Vagina (tissue), 2 donors: ENCODE measurements around the gene DBNDD2. TPM values are rescaled to one million over a fixed set of nuclear protein-coding genes. Genes with fewer than 3 reads are reported as not detected.

Source experiments
- DNase-seq, 2 donors: peaks; one replicate each; pipeline ENCODE4 v3.0.0-alpha.2; 2017; ENCODE audit errors: extremely low spot score in 2 of 2
- H3K27ac ChIP-seq: fragments of 200-600 bp; sonication (generic); one replicate; pipeline ENCODE4 v1.5.1; 2019
- H3K27me3 ChIP-seq: fragments of 200-600 bp; sonication (generic); one replicate; pipeline ENCODE4 v1.5.1; 2019
- H3K36me3 ChIP-seq, 2 donors: fragments of 200-600 bp; sonication (generic); one replicate each; pipeline ENCODE4 v1.5.1; 2017 to 2019
- H3K4me1 ChIP-seq: fragments of 200-600 bp; sonication (generic); one replicate; pipeline ENCODE4 v1.5.1; 2019
- H3K4me3 ChIP-seq, 2 donors: fragments of 200-600 bp; sonication (generic); 1 replicate in 1 of 2; 2 replicates in 1 of 2; pipeline ENCODE4 v1.5.1; 2016 to 2019
- H3K9me3 ChIP-seq: fragments of 200-600 bp; sonication (generic); one replicate; pipeline ENCODE4 v1.5.1; 2019
- CTCF ChIP-seq, 3 experiments: fragments of 450-650 bp in 2 of 3; fragments of 200-600 bp in 1 of 3; sonication (generic) in 1 of 3; IDR thresholded peaks; one replicate each; pipeline ENCODE4 v1.5.1; 2017 to 2019; ENCODE audit warnings: antibody characterized with exemption in 3 of 3, mild to moderate bottlenecking in 2 of 3, moderate library complexity in 2 of 3
- POLR2A ChIP-seq, 2 donors: fragments of 450-650 bp; IDR thresholded peaks; one replicate each; pipeline ENCODE4 v1.6.1; 2017; ENCODE audit warnings: antibody characterized with exemption in 2 of 2, mild to moderate bottlenecking in 2 of 2, moderate library complexity in 2 of 2
- POLR2AphosphoS5 ChIP-seq, 2 donors: sonication (generic); formaldehyde crosslinking; IDR thresholded peaks; one replicate each; pipeline ENCODE4 v1.9.0; 2017; ENCODE audit warnings: antibody characterized with exemption in 2 of 2, mild to moderate bottlenecking in 2 of 2, low read depth in 1 of 2; ENCODE audit not compliant: insufficient read depth in 1 of 2
- intact Hi-C: fragments of 100-400 bp; cut with DNase I; formaldehyde crosslinking; loops from one replicate; pipeline ENCODE4 v1.15.1; 2023
- total RNA-seq: library from RNA; depleted of rRNA; stranded (reverse); fragments of >200 nt; gene quantifications from one replicate; pipeline ENCODE4 v1.2.3, GENCODE V29; 2016

Gene DBNDD2
- total RNA-seq, 1 donor from 2014 or later = 57.0 TPM

DNA sequence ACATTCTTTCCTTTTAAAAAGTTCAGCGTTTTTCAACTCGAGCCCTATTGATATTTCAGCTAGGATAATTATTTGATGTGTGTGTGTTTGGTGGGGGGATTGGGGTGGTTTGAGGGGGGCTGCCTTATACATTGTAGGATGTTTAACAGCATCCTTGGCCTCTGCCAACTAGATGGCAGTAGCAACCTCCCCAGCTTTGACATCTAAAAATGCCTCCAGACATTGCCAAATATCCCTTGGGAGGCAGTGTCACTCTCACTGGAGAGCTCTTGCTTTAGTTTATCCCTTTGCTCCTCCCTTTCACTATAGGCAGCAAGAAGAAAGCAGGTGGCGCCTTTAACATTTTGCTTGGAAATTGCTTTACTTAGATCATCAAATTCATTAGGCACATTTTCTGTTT, 15.4 kb upstream of the DBNDD2 start:
- H3K9me3 ChIP-seq = no peaks in the 10 kb centered on the region
- intact Hi-C loops = no loop called here
- H3K4me1 ChIP-seq = no peaks in the 10 kb centered on the region
- H3K27me3 ChIP-seq = no peaks in the 10 kb centered on the region
- no peaks in the 10 kb centered on the region for H3K36me3 ChIP-seq
- H3K4me3 ChIP-seq = no peak overlapping the region
- no peak overlapping the region for H3K27ac ChIP-seq
- no peak for TF ChIP-seq CTCF (IDR thresholded peaks at IDR 0.05)
- TF ChIP-seq POLR2AphosphoS5 (IDR thresholded peaks at IDR 0.05; ENCODE audit: insufficient read depth in 1 of 2, low read depth in 1 of 2) = no peak
- TF ChIP-seq POLR2A (IDR thresholded peaks at IDR 0.05) = no peak
- peak in 1 of 2 donors; percentile 6 for DNase-seq

DNA sequence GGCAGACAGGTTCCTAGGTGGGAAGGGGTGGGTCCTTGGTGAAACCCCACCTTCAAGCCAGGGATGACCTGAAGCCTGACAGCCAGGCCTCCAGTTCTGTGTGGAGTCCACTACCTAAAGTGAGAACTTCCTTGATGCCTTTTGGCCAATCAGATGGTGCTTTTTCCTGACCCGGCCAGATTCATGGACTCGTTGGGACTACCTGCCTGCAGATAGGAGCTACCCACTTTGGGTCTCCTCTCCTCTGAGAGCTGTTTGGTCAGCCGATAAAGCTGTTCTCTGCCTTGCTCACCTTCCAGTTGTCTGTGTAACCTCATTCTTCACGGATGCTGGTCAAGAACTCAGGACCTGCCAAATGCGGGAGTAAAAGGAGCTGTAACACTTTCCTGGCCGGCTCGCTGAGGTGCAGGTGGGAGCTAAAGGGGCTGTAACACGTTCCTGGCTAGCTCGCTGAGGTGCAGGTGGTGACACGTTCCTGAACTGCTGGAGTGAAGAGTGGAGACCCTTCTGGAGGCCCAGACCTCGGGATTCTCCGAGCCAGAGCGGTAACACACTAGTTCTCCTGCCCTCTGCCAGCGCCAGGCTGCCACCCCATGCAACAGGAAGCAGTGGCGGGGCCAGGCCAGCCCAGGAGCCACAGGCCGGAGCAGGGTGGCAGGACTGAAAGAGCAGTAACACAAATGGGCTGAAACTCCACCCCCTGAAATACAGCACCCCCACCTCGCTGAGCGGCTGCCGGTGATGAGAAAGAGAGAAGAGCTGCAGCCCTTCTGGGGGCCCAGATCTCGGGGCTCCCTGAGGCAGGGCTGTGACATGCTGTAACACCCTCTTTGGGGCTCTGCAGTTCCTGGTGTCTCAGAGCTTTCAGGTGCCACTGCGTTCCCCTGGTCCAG, 13.6 kb upstream of the DBNDD2 start:
- Histone ChIP-seq H3K27me3 (no peaks in the 10 kb centered on the region), H3K36me3 (no peaks in the 10 kb centered on the region), H3K27ac (no peak overlapping the region), H3K4me1 (no peaks in the 10 kb centered on the region), H3K4me3 (no peak overlapping the region), H3K9me3 (no peaks in the 10 kb centered on the region)
- TF ChIP-seq POLR2A (IDR thresholded peaks at IDR 0.05) (no peak), CTCF (IDR thresholded peaks at IDR 0.05) (no peak), POLR2AphosphoS5 (IDR thresholded peaks at IDR 0.05; ENCODE audit: insufficient read depth in 1 of 2, low read depth in 1 of 2) (no peak)
- intact Hi-C loops = no loop called here
- peak in 1 of 2 donors; percentile 65 for DNase-seq

DNA sequence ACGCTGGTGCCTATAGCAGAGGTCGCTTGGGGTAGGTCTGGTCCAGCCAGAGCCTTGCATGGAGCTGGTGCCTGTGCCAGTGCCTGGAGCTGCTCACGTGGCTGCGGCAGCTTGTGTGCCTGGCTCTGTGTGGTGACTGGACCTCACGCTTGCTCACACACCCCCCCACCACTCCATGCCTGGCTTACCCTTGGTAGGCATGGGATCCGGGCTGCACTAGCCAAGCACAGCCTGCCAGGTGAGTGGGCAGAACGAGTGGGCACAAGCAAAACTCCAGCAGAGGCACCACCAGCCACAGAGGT, 13.0 kb upstream of the DBNDD2 start:
- no peaks in the 10 kb centered on the region for H3K27me3 ChIP-seq
- intact Hi-C loops = no loop called here
- no peak overlapping the region for H3K27ac ChIP-seq
- no peaks in the 10 kb centered on the region for H3K36me3 ChIP-seq
- H3K9me3 ChIP-seq = no peaks in the 10 kb centered on the region
- DNase-seq = peak in 1 of 2 donors; percentile 40
- H3K4me3 ChIP-seq = no peak overlapping the region
- no peaks in the 10 kb centered on the region for H3K4me1 ChIP-seq
- TF ChIP-seq CTCF (IDR thresholded peaks at IDR 0.05) (no peak), POLR2A (IDR thresholded peaks at IDR 0.05) (no peak), POLR2AphosphoS5 (IDR thresholded peaks at IDR 0.05; ENCODE audit: insufficient read depth in 1 of 2, low read depth in 1 of 2) (no peak)

GRCh38 chr20:45399018-45399417, 9.1 kb upstream of the DBNDD2 start:
- TF ChIP-seq CTCF (IDR thresholded peaks at IDR 0.05) (no peak), POLR2AphosphoS5 (IDR thresholded peaks at IDR 0.05; ENCODE audit: insufficient read depth in 1 of 2, low read depth in 1 of 2) (no peak), POLR2A (IDR thresholded peaks at IDR 0.05) (no peak)
- intact Hi-C loops = no loop called here
- H3K27ac ChIP-seq = no peak overlapping the region
- DNase-seq = no peak
- H3K27me3 ChIP-seq = no peaks in the 10 kb centered on the region
- H3K36me3 ChIP-seq = no peaks in the 10 kb centered on the region
- H3K4me1 ChIP-seq = no peaks in the 10 kb centered on the region
- H3K4me3 ChIP-seq = no peak overlapping the region
- no peaks in the 10 kb centered on the region for H3K9me3 ChIP-seq

GRCh38 chr20:45400346-45401031, 7.6 kb upstream of the DBNDD2 start:
- Histone ChIP-seq H3K27ac (no peak overlapping the region), H3K9me3 (no peaks in the 10 kb centered on the region), H3K4me1 (peaks cover under 1% of the 10 kb centered on the region), H3K36me3 (no peaks in the 10 kb centered on the region), H3K27me3 (no peaks in the 10 kb centered on the region), H3K4me3 (no peak overlapping the region)
- TF ChIP-seq POLR2A (IDR thresholded peaks at IDR 0.05) = no peak
- no peak for TF ChIP-seq POLR2AphosphoS5 (IDR thresholded peaks at IDR 0.05; ENCODE audit: insufficient read depth in 1 of 2, low read depth in 1 of 2)
- TF ChIP-seq CTCF (IDR thresholded peaks at IDR 0.05) = no peak
- intact Hi-C loops = no loop called here
- no peak for DNase-seq
